Ureter (tissue), 1 donor: ENCODE data around the gene POU2AF1. TPM values are rescaled to one million over a fixed set of nuclear protein-coding genes. Genes with fewer than 3 reads are reported as not detected.
A peak's percentile ranks its signal among the peaks of the same experiment; 100 is the strongest.

Source experiments
- DNase-seq: peaks from one replicate; pipeline ENCODE4 v3.0.0-alpha.2; 2020; ENCODE audit warnings: low spot score
- total RNA-seq: library from RNA; stranded (reverse); gene quantifications from one replicate; pipeline ENCODE4 v1.2.4, GENCODE V29; 2023
- donor health status: DM: yes; HTN: yes; CAD: no.

POU2AF1 gene, protein sequence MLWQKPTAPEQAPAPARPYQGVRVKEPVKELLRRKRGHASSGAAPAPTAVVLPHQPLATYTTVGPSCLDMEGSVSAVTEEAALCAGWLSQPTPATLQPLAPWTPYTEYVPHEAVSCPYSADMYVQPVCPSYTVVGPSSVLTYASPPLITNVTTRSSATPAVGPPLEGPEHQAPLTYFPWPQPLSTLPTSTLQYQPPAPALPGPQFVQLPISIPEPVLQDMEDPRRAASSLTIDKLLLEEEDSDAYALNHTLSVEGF
- 21.7 TPM for total RNA-seq

- DNase-seq = no peak
Measured at GRCh38 chr11:111378861-111379601, at the start of gene POU2AF1. Gene POU2AF1 (minus strand): TSS chr11:111379275. CDS start chr11:111379177, 98 bp downstream.

DNA sequence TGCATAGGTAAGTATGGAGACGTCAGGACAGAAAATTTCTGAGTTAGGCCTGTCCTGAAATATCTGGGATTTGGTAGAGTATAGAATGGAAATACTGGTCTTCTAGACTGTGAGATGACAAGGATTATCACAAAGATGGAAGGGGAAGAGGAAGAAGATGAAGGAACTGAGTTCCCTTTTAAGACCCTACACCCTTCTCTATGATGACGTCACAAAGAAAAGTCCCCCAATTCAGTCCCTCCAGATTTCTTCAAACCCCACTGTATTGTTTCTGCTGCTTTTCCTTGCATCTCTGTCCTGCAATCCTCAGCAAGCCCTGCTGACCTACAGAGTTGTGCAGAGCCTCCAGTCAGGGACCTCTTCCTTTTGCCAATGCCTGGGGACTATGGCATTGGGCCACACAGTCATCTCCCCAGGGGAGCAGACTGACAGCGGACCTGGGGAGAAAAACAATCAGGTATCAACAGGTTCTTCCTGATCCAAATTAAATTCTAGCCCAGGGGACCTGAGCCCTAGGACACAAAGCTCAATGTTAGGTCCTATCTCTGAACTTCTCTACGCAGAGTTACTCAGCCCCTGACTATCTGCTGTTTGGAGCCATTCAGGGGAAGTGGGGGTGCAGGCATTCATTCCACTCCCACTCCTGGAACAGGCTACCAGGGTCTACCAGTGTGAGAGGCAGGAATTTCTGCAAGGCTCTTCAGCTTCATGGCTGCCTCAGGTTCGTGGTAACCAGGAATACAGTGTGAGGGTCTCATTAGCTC, 49.2 kb upstream of the POU2AF1 start:
- DNase-seq = no peak

DNA sequence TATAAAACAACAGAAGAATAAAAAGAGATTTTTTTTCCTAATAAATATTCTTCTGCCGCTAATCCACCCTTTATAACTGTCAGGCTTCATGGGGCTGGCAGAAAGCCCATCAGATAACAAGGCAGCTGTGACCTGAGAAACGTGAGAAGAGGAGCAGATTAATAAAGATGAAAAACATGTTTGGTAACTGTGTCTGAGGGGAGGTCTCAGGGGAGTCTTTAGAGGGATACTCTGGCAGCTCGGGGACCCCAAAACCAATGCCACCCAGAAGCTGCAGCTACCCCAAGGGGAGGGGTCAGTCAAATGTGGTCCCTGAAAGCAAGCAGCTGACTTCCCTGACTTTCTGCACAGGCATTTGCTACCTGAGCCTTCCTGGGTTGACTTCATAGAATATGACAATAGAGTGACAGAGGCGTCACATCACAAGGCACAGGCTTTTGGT, 48.4 kb upstream of the POU2AF1 start:
- DNase-seq = no peak

- DNase-seq = peak; percentile 82
Measured at GRCh38 chr11:111426617-111427016, 47.5 kb upstream of the POU2AF1 start.

- no peak for DNase-seq
Measured at GRCh38 chr11:111423250-111423615, 44.2 kb upstream of the POU2AF1 start.

DNA sequence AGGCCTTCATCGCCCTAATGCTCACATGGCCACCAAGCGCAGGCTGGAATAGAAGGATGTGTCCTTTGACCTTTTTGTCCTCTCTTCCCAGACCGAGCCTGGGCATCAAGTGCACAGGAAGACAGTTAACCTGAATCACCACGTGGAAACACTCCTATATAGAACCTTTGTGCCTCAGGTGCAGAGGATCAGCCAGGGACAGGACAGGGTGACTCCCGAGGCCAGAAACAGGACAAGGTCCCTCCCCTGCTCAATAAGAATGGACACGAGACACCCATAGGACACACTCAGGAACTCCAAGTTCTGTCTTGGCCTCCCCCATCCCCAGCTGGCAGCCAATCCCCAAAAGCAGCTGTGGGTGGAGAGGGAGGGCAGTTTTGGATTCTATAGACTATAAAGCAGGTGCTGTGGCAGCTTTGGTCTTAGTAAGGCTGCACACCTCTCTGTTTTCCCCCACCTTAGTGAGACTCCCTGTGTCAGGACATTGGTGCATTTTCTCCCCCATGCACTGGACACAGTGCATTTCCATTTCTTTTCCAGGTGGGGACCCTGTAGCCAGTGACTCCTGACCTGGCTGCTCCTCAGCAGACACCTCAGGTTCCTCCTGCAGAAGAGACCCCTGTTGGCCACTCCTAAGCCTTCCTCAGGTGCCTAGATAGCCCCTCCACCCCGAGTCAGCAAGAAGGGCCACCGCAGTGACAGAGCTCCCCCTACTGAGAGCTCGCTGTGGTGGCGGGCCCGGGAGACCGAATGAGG, 43.6 kb upstream of the POU2AF1 start:
- DNase-seq = peak; percentile 69

- no peak for DNase-seq
Measured at GRCh38 chr11:111421251-111421650, 42.2 kb upstream of the POU2AF1 start.

DNA sequence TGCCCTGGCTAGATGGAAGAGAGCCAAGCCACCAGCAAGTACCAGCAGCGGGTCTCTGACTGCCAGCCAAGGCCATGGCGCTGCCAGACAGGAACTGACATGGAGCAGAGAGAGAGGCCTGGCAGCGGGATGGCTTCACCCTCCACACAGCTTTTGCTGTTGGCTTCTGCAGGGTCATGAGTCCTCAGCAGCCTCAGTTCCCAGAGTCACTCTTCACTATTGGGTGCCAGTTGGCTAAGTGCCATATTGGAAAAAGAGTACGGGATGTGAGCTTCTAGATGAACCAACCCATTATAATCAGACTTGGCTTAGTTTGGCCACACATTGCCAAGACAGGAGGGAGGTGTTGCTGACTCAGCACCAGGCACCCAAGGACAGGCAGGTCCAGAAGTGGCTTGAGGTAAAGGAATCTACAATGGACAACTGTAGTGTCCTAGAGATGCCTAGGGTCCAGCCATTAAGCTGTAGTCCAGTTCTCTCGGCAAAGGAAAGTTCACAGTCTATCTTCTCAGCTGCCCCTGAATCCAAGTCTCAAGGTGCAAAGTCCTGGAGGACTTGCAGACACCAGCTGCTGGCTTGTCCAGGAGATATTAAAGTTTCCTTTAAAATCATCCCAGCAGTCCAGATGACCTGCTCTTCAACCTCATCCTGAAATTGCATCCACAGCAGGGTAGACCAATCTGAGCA, 40.7 kb upstream of the POU2AF1 start:
- no peak for DNase-seq

GRCh38 chr11:111419181-111419580, 40.1 kb upstream of the POU2AF1 start:
- DNase-seq = no peak

DNA sequence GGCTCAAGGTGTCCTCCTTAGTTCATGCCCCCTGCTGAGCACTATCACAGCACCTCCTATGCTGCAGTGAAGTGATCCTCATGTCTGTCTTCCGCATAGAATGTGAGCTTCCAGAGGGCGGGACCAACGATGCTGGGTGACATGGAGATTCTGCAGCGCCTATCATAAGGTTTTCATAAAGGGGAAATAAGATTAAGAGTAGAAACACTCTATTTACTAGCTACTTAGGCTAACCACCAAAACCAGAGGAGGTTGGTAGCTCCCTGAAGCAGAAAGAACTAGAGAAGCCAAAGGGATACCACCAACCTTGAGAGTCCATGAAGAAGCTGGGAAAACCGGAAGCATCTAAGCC, 39.3 kb upstream of the POU2AF1 start:
- DNase-seq = no peak

DNA sequence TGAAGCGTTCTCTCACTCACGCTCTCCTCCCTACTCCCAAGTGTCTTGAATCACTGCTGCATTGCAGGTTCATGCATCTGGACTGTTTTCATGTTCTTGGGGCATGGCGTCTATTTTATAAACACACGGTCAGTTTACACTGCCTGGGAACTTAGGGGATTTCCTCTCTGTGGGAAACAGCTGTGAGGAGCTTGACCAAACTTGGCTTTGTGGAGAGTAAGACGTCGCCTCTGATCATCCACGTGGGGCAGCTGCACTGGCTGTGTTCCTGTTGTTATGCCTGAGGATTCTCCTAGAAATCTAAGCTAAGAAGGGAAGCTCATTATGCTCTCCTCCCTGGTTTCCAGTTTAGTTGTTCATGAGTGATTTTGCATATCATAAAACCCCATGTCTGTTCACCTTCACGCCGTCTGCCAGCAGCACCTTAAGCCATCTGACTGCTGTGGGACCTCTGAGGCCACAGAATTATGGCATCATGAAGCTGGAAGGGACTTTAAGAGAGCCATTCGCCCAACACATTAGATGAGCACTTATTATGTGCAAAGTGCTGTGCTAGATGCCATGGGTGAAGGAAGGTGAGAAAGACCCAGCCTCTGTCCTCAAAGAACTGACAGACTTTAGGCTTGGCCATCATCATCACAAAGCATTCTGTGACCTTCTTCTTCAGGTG, 38.8 kb upstream of the POU2AF1 start:
- DNase-seq = peak; percentile 65

DNA sequence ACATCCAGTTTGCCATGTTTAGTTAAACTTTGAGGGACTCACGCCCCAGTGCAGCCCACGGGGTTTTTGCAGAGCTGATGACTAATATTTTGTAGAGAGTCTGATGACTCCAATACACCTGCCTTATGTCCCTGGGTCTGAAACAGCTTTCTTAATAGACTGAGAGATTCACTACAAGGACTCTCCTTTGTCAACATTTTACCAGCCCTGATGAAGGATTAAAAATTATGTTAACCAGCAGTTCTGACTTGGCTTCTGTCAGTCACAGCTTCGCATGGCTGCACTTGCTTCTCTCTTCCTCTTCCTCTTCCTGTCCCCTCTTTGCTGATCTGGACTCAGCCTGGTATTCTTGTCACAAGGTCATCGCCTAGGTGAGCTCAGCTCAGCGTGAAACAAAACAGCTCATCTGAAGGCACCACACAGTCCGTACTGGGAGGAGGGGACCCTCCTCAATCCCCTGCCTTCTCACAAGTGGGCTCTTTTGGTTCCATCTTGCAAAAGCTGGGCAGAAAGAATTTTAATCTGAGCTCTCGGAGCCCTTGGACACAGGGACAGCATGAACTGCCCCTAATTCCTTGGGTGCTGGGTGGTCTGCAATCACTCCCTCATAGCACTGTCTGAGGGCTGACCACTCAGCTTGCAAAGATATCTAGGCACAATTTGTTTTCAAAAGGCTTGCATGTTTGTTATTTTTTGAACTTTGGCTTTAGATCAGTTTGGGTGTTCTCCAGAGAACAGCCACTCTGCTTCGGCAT, 38.1 kb upstream of the POU2AF1 start:
- DNase-seq = no peak

DNA sequence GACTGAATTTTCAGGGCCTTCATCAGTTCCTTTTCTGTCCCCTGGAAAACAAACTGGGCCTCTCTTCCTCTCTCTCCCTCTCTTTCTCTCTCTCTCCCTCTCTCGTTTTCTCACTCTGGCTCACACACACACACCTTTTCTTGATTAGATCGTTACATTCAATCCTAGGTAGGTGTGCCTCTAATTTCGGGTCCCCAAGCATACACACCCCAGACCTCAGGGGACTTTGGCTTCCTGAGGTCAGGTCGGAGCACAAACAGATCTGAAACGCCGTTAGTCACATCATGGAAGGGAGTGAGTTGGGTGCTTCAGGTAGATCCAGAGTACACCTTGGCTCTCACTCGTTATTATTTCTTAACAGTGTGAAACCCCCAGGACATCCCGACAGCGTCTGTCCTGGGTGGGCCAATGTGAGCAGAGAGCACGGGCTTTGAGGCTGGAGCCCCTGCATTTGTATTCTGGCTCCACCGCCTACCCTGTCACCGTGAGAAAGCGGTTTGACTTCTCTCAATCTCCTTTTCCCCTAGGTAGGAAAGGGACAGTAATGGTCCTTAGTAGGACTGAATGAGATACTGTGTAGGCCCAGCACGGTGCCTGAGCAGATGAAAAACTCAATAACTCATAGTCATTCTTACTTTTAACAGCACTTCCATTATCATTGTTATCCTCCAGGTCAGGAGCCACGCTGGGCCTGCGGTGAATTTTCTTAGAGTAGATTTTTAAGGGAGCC, 37.3 kb upstream of the POU2AF1 start:
- DNase-seq = no peak

GRCh38 chr11:111414936-111415335, 35.9 kb upstream of the POU2AF1 start:
- no peak for DNase-seq

GRCh38 chr11:111414267-111414931, 35.3 kb upstream of the POU2AF1 start:
- DNase-seq = no peak

- no peak for DNase-seq
Measured at GRCh38 chr11:111413849-111414248, 34.8 kb upstream of the POU2AF1 start.

DNA sequence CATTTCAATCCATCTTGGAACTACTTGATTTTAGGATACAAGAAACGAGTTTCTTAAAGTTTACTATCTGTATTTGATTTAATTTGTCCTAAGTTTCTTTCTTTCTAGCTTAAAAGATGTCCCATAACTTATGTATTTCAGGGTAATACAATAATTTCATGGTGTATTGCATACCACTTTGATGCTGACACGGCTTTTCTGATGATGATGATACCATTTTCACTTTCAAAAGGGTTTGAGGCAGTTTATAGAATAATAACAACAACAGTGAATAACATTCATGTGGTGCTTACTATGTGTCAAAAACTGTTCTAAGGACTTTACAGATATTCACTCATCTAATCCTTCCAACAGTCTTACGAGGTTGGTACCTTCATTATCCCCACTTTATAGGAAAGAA, 33.2 kb upstream of the POU2AF1 start:
- DNase-seq = no peak

DNA sequence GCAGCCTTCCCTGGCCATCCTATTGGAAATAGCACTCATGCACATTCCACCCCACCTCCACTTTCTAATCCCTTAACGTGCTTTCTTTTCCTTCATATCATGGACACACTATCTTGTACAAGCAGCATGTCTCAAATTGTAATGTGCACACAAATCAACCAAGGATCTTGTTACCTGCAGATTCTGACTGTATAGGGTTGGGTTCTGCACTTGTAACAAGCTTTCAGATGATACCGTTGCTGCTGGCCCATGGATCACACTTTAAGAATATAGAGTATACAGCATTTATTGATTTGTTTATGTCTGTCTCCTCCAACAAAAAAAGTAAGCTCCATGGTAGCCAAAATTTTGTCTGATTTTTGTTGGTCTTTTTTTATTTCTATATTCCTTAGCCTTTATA, 32.4 kb upstream of the POU2AF1 start:
- DNase-seq = no peak

DNA sequence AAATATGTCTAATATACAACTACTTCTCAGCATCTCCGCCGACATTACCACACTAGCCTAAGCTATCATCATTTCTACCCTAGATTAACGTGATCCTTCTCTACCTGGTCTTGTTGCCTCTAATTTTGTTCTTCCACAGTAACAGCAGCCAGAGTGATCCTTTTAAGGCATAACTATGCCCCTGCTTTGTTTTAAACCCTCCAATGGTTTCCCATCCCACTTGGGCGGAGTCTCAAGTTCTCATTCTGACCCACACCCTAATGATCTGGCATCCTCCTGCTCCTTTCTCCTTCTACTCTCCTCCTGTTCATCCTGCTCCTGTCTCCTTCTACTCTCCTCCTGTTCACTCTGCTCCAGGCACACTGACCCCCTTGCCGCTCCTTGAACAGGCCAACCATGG, 31.9 kb upstream of the POU2AF1 start:
- no peak for DNase-seq
